Loucy (cell line): ENCODE data around the gene ZNF484.
"Not testable (repeated sequence)": the region's sequence is repeated elsewhere in the genome, so short reads cannot be mapped to it uniquely, and the experiment has no call there.

ENCODE experiments used
- H2AFZ ChIP-seq: fragments of 200-600 bp; sonication (generic); 2 replicates; pipeline ENCODE4 v1.6.0; 2016; ENCODE audit warnings: antibody characterized with exemption, mild to moderate bottlenecking, low read length, moderate library complexity
- H3F3A ChIP-seq: fragments of 200-600 bp; 2 replicates; pipeline ENCODE4 v1.6.0; 2016; ENCODE audit warnings: antibody characterized with exemption, low read depth, mild to moderate bottlenecking
- H3K27me3 ChIP-seq: fragments of 200-600 bp; sonication (generic); 2 replicates; pipeline ENCODE4 v1.6.1; 2014; ENCODE audit warnings: low read length, mild to moderate bottlenecking; ENCODE audit not compliant: insufficient read depth, poor library complexity, severe bottlenecking
- H3K36me3 ChIP-seq: fragments of 200-600 bp; sonication (generic); 2 replicates; pipeline ENCODE4 v1.6.1; 2016; ENCODE audit warnings: low read length; ENCODE audit not compliant: insufficient read depth
- H3K4me1 ChIP-seq: fragments of 200-600 bp; sonication (generic); 2 replicates; pipeline ENCODE4 v1.5.1; 2014; ENCODE audit warnings: low read length, mild to moderate bottlenecking; ENCODE audit not compliant: insufficient read depth, poor library complexity, severe bottlenecking
- H3K4me2 ChIP-seq: fragments of 200-600 bp; sonication (generic); 2 replicates; pipeline ENCODE4 v1.6.0; 2014; ENCODE audit warnings: antibody characterized with exemption, low read length, low read depth, mild to moderate bottlenecking; ENCODE audit not compliant: poor library complexity, severe bottlenecking
- H3K4me3 ChIP-seq: fragments of 200-600 bp; sonication (generic); 2 replicates; pipeline ENCODE4 v1.5.1; 2014; ENCODE audit warnings: low read length, mild to moderate bottlenecking, mixed read lengths; ENCODE audit not compliant: poor library complexity, severe bottlenecking
- H3K79me2 ChIP-seq: fragments of 200-600 bp; sonication (generic); 2 replicates; pipeline ENCODE4 v1.6.1; 2014; ENCODE audit warnings: low read length; ENCODE audit not compliant: insufficient read depth
- H3K9ac ChIP-seq: fragments of 200-600 bp; sonication (generic); 2 replicates; pipeline ENCODE4 v1.6.0; 2014; ENCODE audit warnings: mild to moderate bottlenecking, low read depth, low read length, moderate library complexity; ENCODE audit not compliant: poor library complexity, severe bottlenecking
- H3K9me2 ChIP-seq: fragments of 200-600 bp; sonication (generic); replicated peaks from 2 replicates; pipeline ENCODE4 v1.6.1; 2016; ENCODE audit warnings: low read depth, low read length, mixed read lengths
- H3K9me3 ChIP-seq: fragments of 200-600 bp; sonication (generic); 2 replicates; pipeline ENCODE4 v1.6.1; 2014; ENCODE audit warnings: mild to moderate bottlenecking, antibody characterized with exemption, low read length, low read depth; ENCODE audit not compliant: insufficient read depth
- H4K20me1 ChIP-seq: fragments of 200-600 bp; sonication (generic); 2 replicates; pipeline ENCODE4 v1.6.0; 2014; ENCODE audit warnings: antibody characterized with exemption, low read length, mild to moderate bottlenecking; ENCODE audit not compliant: insufficient read depth, poor library complexity, severe bottlenecking
- EZH2phosphoT487 ChIP-seq: fragments of 200-600 bp; IDR thresholded peaks from 2 replicates; pipeline ENCODE4 v1.6.1; 2018; ENCODE audit warnings: antibody characterized with exemption, mild to moderate bottlenecking, moderate library complexity, borderline replicate concordance
- TF ChIP-seq, protein P1 (sequence below): fragments of 200-600 bp; sonication (generic); conservative IDR thresholded peaks from 2 replicates; pipeline ENCODE4 v1.5.1; 2014; ENCODE audit warnings: mild to moderate bottlenecking, antibody characterized with exemption, low read length

Gene ZNF484

DNA sequence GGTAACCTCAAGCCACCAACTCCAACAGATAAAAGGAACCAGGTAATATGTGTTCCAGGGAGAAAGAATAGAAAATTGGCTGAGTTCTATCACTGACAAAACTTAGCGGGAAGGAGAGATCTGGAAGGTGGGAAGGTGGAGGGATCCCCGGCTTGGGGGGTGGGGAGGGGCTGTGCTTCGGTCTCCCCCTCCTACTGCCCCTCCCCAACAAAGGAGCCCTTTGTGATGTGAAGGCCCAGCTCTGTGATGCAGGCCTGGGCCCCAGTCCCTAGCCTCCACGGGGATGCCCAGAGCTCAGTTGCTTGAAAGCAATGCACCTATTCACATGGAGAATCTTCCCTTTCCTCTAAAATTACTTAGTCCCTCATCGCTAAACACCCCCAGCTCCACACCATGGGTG lies 4.4 kb upstream of the ZNF484 start:
- Histone ChIP-seq H4K20me1 (no peaks in the 10 kb centered on the region), H2AFZ (no peak overlapping the region), H3K27me3 (no peaks in the 10 kb centered on the region), H3K36me3 (no peaks in the 10 kb centered on the region), H3K9me2 (no peaks in the 10 kb centered on the region), H3K9ac (no peak overlapping the region), H3K4me3 (no peak overlapping the region), H3F3A (no peaks in the 10 kb centered on the region), H3K4me2 (no peak overlapping the region), H3K4me1 (peaks cover 12% of the 10 kb centered on the region), H3K79me2 (peaks cover 5% of the 10 kb centered on the region; the same call in 1 of the 2 replicates), H3K9me3 (no peaks in the 10 kb centered on the region)
- TF ChIP-seq, protein P1, sequence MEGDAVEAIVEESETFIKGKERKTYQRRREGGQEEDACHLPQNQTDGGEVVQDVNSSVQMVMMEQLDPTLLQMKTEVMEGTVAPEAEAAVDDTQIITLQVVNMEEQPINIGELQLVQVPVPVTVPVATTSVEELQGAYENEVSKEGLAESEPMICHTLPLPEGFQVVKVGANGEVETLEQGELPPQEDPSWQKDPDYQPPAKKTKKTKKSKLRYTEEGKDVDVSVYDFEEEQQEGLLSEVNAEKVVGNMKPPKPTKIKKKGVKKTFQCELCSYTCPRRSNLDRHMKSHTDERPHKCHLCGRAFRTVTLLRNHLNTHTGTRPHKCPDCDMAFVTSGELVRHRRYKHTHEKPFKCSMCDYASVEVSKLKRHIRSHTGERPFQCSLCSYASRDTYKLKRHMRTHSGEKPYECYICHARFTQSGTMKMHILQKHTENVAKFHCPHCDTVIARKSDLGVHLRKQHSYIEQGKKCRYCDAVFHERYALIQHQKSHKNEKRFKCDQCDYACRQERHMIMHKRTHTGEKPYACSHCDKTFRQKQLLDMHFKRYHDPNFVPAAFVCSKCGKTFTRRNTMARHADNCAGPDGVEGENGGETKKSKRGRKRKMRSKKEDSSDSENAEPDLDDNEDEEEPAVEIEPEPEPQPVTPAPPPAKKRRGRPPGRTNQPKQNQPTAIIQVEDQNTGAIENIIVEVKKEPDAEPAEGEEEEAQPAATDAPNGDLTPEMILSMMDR: no peak
- no peak for TF ChIP-seq EZH2phosphoT487

DNA sequence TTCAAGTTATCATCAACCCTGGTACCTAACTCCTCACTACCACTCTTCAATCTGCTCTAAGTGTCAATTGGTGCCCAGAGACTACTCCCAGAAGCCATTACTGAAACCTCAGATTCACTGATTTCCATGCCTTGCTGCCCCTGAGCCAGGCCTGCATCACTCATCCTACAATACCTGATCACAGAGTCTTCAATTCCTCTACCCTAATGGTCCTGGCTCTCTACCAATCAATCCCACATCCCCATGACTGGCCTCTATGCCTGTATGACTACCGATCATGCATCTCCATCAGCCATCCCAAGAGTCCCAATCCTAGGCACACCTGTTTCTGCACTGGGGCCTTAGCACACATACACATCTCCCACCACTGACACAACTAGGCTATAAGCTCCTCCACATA lies 2.5 kb downstream of the ZNF484 start:
- Histone ChIP-seq H4K20me1 (peaks cover 10% of the 10 kb centered on the region), H3F3A (no peaks in the 10 kb centered on the region), H3K27me3 (no peaks in the 10 kb centered on the region), H3K79me2 (peaks cover 58% of the 10 kb centered on the region), H3K9me2 (no peaks in the 10 kb centered on the region), H3K36me3 (no peaks in the 10 kb centered on the region), H3K9me3 (no peaks in the 10 kb centered on the region), H3K4me1 (peaks cover 47% of the 10 kb centered on the region), H2AFZ (no peak overlapping the region), H3K4me3 (peak overlapping the region; percentile 77), H3K9ac (peak overlapping the region; percentile 83), H3K4me2 (peak overlapping the region; percentile 76)
- TF ChIP-seq EZH2phosphoT487: no peak
- TF ChIP-seq, protein P1: no peak

DNA sequence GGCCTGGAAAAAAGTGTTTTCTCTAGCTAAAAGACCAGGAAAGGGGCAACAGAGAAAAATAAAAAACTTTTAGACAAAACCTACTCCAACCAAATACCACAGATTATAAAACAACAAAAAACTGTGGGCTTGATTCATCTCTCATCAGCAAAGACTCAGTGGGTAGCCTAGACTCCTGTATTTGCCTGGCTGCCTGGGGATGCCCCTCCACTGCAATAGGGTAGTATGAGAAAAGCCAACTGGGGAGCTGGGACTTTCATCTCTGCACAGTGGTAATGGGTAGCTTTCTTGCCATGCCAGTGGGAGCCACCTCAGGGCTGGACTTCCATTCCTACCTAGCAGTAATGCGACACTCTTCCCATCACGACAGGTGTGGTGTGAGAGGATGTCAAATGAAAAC lies 7.5 kb downstream of the ZNF484 start:
- Histone ChIP-seq H3K27me3 (no peaks in the 10 kb centered on the region), H3K4me2 (no peak overlapping the region), H3F3A (no peaks in the 10 kb centered on the region), H3K4me1 (peaks cover 25% of the 10 kb centered on the region), H3K9ac (no peak overlapping the region), H3K4me3 (no peak overlapping the region), H3K9me2 (no peaks in the 10 kb centered on the region), H4K20me1 (peaks cover 10% of the 10 kb centered on the region), H3K36me3 (peaks cover 6% of the 10 kb centered on the region; the same call in 1 of the 2 replicates), H2AFZ (no peak overlapping the region), H3K9me3 (no peaks in the 10 kb centered on the region), H3K79me2 (peaks cover 58% of the 10 kb centered on the region)
- no peak for TF ChIP-seq EZH2phosphoT487
- TF ChIP-seq, protein P1: no peak

DNA sequence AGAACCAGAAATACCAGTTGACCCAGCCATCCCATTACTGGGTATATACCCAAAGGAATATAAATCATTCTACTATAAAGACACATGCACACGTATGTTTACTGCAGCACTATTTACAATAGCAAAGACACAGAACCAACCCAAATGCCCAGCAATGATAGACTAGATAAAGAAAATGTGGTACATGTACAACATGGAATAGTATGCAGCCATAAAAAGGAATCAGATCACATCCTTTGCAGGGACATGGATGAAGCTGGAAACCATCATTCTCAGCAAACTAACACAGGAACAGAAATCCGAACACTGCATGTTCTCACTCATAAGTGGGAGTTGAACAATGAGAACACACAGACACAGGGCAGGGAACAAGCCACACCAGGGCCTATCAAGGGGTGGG lies 11.2 kb downstream of the ZNF484 start:
- not testable (repeated sequence) for H3K4me1 ChIP-seq, H3K9ac ChIP-seq, H3K9me3 ChIP-seq, H3F3A ChIP-seq, H3K4me3 ChIP-seq, H3K9me2 ChIP-seq, H3K27me3 ChIP-seq, H4K20me1 ChIP-seq, H2AFZ ChIP-seq, H3K4me2 ChIP-seq, H3K36me3 ChIP-seq
- H3K79me2 ChIP-seq: peaks cover 55% of the 10 kb centered on the region
